GM18867 (cell line): Measurements from ENCODE around the gene DGKH.
"Not testable (repeated sequence)": the region's sequence is repeated elsewhere in the genome, so short reads cannot be mapped to it uniquely, and the experiment has no call there.

ENCODE experiments used
- ATAC-seq: cut with Tn5 transposase; IDR thresholded peaks from one replicate; pipeline ENCODE4 v1.9.1; 2021; ENCODE audit warnings: mild to moderate bottlenecking, moderate library complexity; ENCODE audit not compliant: unreplicated experiment

DGKH gene

GRCh38 chr13:42068886-42069285 is 20.4 kb downstream of the DGKH start:
- ATAC-seq: no peak

- ATAC-seq: not testable (repeated sequence)
Measured at GRCh38 chr13:42070599-42070998, 22.2 kb downstream of the DGKH start.

GRCh38 chr13:42071179-42071578 is 22.7 kb downstream of the DGKH start:
- not testable (repeated sequence) for ATAC-seq

GRCh38 chr13:42071672-42072419 is 23.4 kb downstream of the DGKH start:
- ATAC-seq: no peak

GRCh38 chr13:42073683-42074082 is 25.2 kb downstream of the DGKH start:
- ATAC-seq: no peak

GRCh38 chr13:42075517-42075916 is 27.1 kb downstream of the DGKH start:
- no peak for ATAC-seq

- ATAC-seq: no peak
Measured at GRCh38 chr13:42076309-42076713, 27.9 kb downstream of the DGKH start.

- no peak for ATAC-seq
Measured at GRCh38 chr13:42078128-42078808, 29.8 kb downstream of the DGKH start.

- ATAC-seq: no peak
Measured at GRCh38 chr13:42083138-42083770, 34.8 kb downstream of the DGKH start.

- ATAC-seq: no peak
Measured at GRCh38 chr13:42084722-42085121, 36.3 kb downstream of the DGKH start.

GRCh38 chr13:42086582-42086981 is 38.1 kb downstream of the DGKH start:
- ATAC-seq: no peak

GRCh38 chr13:42094516-42095040 is 46.1 kb downstream of the DGKH start:
- ATAC-seq: no peak

- ATAC-seq: not testable (repeated sequence)
Measured at GRCh38 chr13:42096222-42096621, 47.8 kb downstream of the DGKH start.

GRCh38 chr13:42099962-42100675 is 51.7 kb downstream of the DGKH start:
- ATAC-seq: no peak

GRCh38 chr13:42100960-42101359 is 52.5 kb downstream of the DGKH start:
- no peak for ATAC-seq

GRCh38 chr13:42101821-42102585 is 53.6 kb downstream of the DGKH start:
- ATAC-seq: no peak

- no peak for ATAC-seq
Measured at GRCh38 chr13:42102961-42103865, 54.8 kb downstream of the DGKH start.

GRCh38 chr13:42106998-42107397 is 58.5 kb downstream of the DGKH start:
- ATAC-seq: no peak

- no peak for ATAC-seq
Measured at GRCh38 chr13:42107421-42107820, 59.0 kb downstream of the DGKH start.
